Lower leg skin (tissue), 4 donors: ENCODE results near the gene DNAL4. TPM values are rescaled to one million over a fixed set of nuclear protein-coding genes. Genes with fewer than 3 reads are reported as not detected.

Experiments
- DNase-seq, 2 donors: peaks; one replicate each; pipeline ENCODE4 v3.0.0-alpha.2; 2019; ENCODE audit warnings: low spot score in 2 of 2
- H3K4me3 ChIP-seq: fragments of 200-600 bp; sonication (generic); 2 replicates; pipeline ENCODE4 v1.5.1; 2017; ENCODE audit warnings: mild to moderate bottlenecking, low read depth; ENCODE audit not compliant: poor library complexity, severe bottlenecking
- POLR2A ChIP-seq, 2 donors: fragments of 450-650 bp; IDR thresholded peaks; one replicate each; pipeline ENCODE4 v1.6.1; 2016 to 2017; ENCODE audit warnings: antibody characterized with exemption in 2 of 2, mild to moderate bottlenecking in 1 of 2, moderate library complexity in 1 of 2
- WGBS, 2 donors: methylation state at CpG; one replicate each; pipeline ENCODE4 v1.1.5; 2018; 5-methylcytosine and 5-hydroxymethylcytosine counted together
- intact Hi-C: fragments of 100-400 bp; cut with DNase I; formaldehyde crosslinking; loops from one replicate; pipeline ENCODE4 v1.15.0; 2023; ENCODE audit warnings: low total_unique reads
- total RNA-seq, 4 donors: library from RNA; depleted of rRNA; stranded (reverse); fragments of >200 nt; gene quantifications; one replicate each; pipeline ENCODE4 v1.1.0, GENCODE V29; 2016
- TF ChIP-seq, protein P1 (sequence below), 3 donors: fragments of 450-650 bp; IDR thresholded peaks; one replicate each; pipeline ENCODE4 v1.5.1; 2016; ENCODE audit warnings: antibody characterized with exemption in 3 of 3, mild to moderate bottlenecking in 3 of 3, moderate library complexity in 2 of 3

Gene DNAL4
- total RNA-seq, 4 donors from 2014 or later, result 15.3 to 24.2 (median 23.7) TPM

GRCh38 chr22:38753948-38754750 lies 39.8 kb downstream of the DNAL4 start:
- peak; percentile 79 to 94 for DNase-seq
- H3K4me3 ChIP-seq, result no peak overlapping the region
- intact Hi-C loops, result no loop called here
- TF ChIP-seq POLR2A (IDR thresholded peaks at IDR 0.05), result no peak
- TF ChIP-seq, protein P1, sequence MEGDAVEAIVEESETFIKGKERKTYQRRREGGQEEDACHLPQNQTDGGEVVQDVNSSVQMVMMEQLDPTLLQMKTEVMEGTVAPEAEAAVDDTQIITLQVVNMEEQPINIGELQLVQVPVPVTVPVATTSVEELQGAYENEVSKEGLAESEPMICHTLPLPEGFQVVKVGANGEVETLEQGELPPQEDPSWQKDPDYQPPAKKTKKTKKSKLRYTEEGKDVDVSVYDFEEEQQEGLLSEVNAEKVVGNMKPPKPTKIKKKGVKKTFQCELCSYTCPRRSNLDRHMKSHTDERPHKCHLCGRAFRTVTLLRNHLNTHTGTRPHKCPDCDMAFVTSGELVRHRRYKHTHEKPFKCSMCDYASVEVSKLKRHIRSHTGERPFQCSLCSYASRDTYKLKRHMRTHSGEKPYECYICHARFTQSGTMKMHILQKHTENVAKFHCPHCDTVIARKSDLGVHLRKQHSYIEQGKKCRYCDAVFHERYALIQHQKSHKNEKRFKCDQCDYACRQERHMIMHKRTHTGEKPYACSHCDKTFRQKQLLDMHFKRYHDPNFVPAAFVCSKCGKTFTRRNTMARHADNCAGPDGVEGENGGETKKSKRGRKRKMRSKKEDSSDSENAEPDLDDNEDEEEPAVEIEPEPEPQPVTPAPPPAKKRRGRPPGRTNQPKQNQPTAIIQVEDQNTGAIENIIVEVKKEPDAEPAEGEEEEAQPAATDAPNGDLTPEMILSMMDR (IDR thresholded peaks at IDR 0.05), result no peak
- 17 to 23% methylated on average over 12 of the region's 12 CpGs for WGBS, 2 donors

DNA sequence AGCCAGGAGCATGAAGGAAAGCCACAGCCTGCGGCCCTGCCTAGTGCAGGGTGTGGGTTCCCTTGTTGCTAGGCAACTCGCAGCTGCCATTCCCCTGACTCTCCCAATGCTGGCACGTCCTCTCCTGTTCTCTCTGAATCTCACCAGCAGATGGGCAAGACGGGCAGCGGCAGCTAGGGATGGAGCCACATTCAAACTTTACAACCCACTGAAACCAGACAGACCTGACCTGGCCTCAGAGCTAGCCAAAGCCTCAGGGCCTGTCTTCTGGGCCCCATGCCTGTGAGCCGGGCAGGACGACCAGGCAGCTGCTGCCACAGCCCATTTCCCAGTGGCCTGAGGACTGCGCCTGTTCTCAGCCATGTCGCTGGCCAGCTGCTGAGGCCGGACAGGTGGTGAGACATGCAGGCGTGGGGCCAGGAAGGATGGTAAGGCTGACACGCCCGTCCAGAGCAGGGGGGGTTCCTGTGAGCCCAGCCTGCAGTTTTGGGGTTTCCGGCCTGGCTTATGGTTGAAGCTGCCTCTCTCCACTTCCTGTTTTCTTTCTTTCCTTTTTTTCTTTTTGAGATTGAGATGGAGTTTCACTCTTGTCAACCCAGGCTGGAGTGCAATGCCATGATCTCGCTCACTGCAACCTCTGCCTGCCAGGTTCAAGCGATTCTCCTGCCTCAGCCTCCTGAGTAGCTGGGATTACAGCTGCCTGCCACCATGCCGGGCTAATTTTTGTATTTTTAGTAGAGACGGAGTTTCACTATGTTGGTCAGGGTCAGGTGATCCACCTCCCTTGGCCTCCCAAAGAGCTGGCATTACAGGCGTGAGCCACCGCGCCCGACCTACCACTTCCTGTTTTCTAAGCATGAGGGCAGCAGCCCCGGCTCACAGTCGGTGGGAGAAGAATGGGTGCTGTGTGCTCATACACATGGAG lies 42.3 kb downstream of the DNAL4 start:
- no peak overlapping the region for H3K4me3 ChIP-seq
- DNase-seq, result peak; percentile 43 to 93
- no peak for TF ChIP-seq POLR2A (IDR thresholded peaks at IDR 0.05)
- TF ChIP-seq, protein P1 (IDR thresholded peaks at IDR 0.05), result no peak
- WGBS, 2 donors, result 63 to 66% methylated on average over 21 to 24 of the region's 24 CpGs
- intact Hi-C loops, result no loop called here

GRCh38 chr22:38751066-38751421 lies 42.9 kb downstream of the DNAL4 start:
- intact Hi-C loops, result no loop called here
- H3K4me3 ChIP-seq, result no peak overlapping the region
- no peak for TF ChIP-seq POLR2A (IDR thresholded peaks at IDR 0.05)
- TF ChIP-seq, protein P1 (IDR thresholded peaks at IDR 0.05), result no peak
- DNase-seq, result no peak
- 81 to 85% methylated on average over 12 of the region's 12 CpGs for WGBS, 2 donors

- WGBS, 2 donors, result 87 to 88% methylated on average over 8 to 10 of the region's 17 CpGs
- H3K4me3 ChIP-seq, result no peak overlapping the region
- TF ChIP-seq, protein P1 (IDR thresholded peaks at IDR 0.05), result no peak
- TF ChIP-seq POLR2A (IDR thresholded peaks at IDR 0.05), result no peak
- DNase-seq, result no peak
- intact Hi-C loops, result no loop called here
These were observed 43.3 kb downstream of the DNAL4 start for GRCh38 chr22:38750638-38751037.

DNA sequence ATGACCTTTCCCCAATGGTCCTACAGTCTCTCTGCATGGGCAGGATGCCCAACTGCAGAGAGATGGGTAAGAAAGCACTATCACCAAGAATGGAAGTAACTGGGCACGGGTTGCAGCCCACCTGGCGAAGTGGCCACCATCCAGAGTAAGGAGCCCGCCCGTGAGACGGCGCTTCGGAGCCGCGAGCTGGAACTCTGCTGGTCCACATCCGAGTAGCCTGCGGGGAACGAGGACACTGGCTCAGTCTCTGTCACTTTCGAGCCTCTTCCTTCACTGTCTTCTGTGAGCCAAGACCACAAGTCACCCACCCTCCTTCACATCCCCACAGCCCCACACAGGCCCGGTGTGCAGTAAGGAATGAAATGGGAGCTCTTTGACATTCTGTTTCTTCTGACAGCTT lies 43.8 kb downstream of the DNAL4 start:
- TF ChIP-seq, protein P1 (IDR thresholded peaks at IDR 0.05), result no peak
- TF ChIP-seq POLR2A (IDR thresholded peaks at IDR 0.05), result no peak
- no peak overlapping the region for H3K4me3 ChIP-seq
- intact Hi-C loops, result no loop called here
- WGBS, 2 donors, result 94% methylated on average over 14 of the region's 14 CpGs
- no peak for DNase-seq
